Hepatocyte (in vitro differentiated cells): Measurements from ENCODE around the gene PEX6. TPM values are rescaled to one million over a fixed set of nuclear protein-coding genes. Genes with fewer than 3 reads are reported as not detected.
A peak's percentile ranks its signal among the peaks of the same experiment; 100 is the strongest.

ENCODE experiments used
- DNase-seq: peaks from one replicate; pipeline ENCODE4 v3.0.0-alpha.2; 2016; ENCODE audit warnings: low spot score
- H2AFZ ChIP-seq: fragments of 200-600 bp; sonication (generic); 2 replicates; pipeline ENCODE4 v1.6.0; 2016; ENCODE audit warnings: antibody characterized with exemption, mild to moderate bottlenecking
- H3K27ac ChIP-seq: fragments of 200-600 bp; sonication (generic); 2 replicates; pipeline ENCODE4 v1.5.1; 2016; ENCODE audit warnings: mild to moderate bottlenecking
- H3K27me3 ChIP-seq: fragments of 200-600 bp; sonication (generic); 2 replicates; pipeline ENCODE4 v1.6.1; 2016
- H3K36me3 ChIP-seq: fragments of 200-600 bp; sonication (generic); replicated peaks from 2 replicates; pipeline ENCODE4 v1.5.1; 2016; ENCODE audit warnings: low read depth; ENCODE audit not compliant: insufficient read depth
- H3K4me1 ChIP-seq: fragments of 200-600 bp; sonication (generic); 2 replicates; pipeline ENCODE4 v1.5.1; 2016; ENCODE audit warnings: mild to moderate bottlenecking, moderate library complexity; ENCODE audit not compliant: insufficient read depth
- H3K4me2 ChIP-seq: fragments of 200-600 bp; sonication (generic); 2 replicates; pipeline ENCODE4 v1.6.0; 2016
- H3K4me3 ChIP-seq: fragments of 200-600 bp; sonication (generic); 2 replicates; pipeline ENCODE4 v1.5.1; 2016; ENCODE audit warnings: mild to moderate bottlenecking
- H3K79me2 ChIP-seq: fragments of 200-600 bp; sonication (generic); 2 replicates; pipeline ENCODE4 v1.6.0; 2017; ENCODE audit warnings: mild to moderate bottlenecking
- H3K9me2 ChIP-seq: fragments of 200-600 bp; sonication (generic); replicated peaks from 2 replicates; pipeline ENCODE4 v1.6.0; 2017; ENCODE audit warnings: mild to moderate bottlenecking; ENCODE audit not compliant: insufficient read depth
- H3K9me3 ChIP-seq: fragments of 200-600 bp; sonication (generic); 2 replicates; pipeline ENCODE4 v1.5.1; 2016; ENCODE audit warnings: low read depth, mild to moderate bottlenecking
- H4K20me1 ChIP-seq: fragments of 200-600 bp; sonication (generic); 2 replicates; pipeline ENCODE4 v1.6.0; 2016; ENCODE audit warnings: mild to moderate bottlenecking; ENCODE audit not compliant: insufficient read depth, poor library complexity, severe bottlenecking
- CTCF ChIP-seq: fragments of 200-600 bp; sonication (generic); IDR thresholded peaks from 2 replicates; pipeline ENCODE4 v1.5.1; 2016; ENCODE audit warnings: antibody characterized with exemption, mild to moderate bottlenecking; ENCODE audit not compliant: poor library complexity
- EZH2 ChIP-seq: fragments of 200-600 bp; sonication (generic); IDR thresholded peaks from 2 replicates; pipeline ENCODE4 v1.6.1; 2016; ENCODE audit warnings: antibody characterized with exemption, mild to moderate bottlenecking, borderline replicate concordance
- EZH2phosphoT487 ChIP-seq: fragments of 200-600 bp; sonication (generic); IDR thresholded peaks from one replicate; pipeline ENCODE4 v1.6.1; 2018; ENCODE audit warnings: antibody characterized with exemption, mild to moderate bottlenecking, low read depth, moderate library complexity; ENCODE audit not compliant: unreplicated experiment, severe bottlenecking
- WGBS: methylation state at CpG from one replicate; pipeline ENCODE4 v1.1.6; 2016; ENCODE audit warnings: low lambda C conversion rate; ENCODE audit errors: missing lambda C conversion rate; 5-methylcytosine and 5-hydroxymethylcytosine counted together
- polyA plus RNA-seq: library from polyadenylated mRNA; unstranded; fragments of >200 nt; fragmentation: Nextera tagmentation; extraction: Ambion mirVana; gene quantifications from 2 replicates; pipeline ENCODE4 v1.2.1, GENCODE V29; 2016
- total RNA-seq: library from RNA; depleted of rRNA; stranded (reverse); fragments of >200 nt; gene quantifications from 2 replicates; pipeline ENCODE4 v1.2.3, GENCODE V29; 2014

PEX6 gene
- total and polyA plus RNA-seq, 2 experiments from 2014 or later = 39.4 to 46.1 TPM

- Histone ChIP-seq H3K9me2 (no peaks in the 10 kb centered on the region), H2AFZ (no peak overlapping the region), H3K9me3 (no peaks in the 10 kb centered on the region), H3K27me3 (no peaks in the 10 kb centered on the region), H3K36me3 (no peaks in the 10 kb centered on the region), H3K4me3 (no peak overlapping the region), H3K27ac (no peak overlapping the region), H3K4me2 (no peak overlapping the region), H4K20me1 (peaks cover 7% of the 10 kb centered on the region), H3K4me1 (peaks cover 21% of the 10 kb centered on the region), H3K79me2 (peaks cover 66% of the 10 kb centered on the region)
- 98% methylated on average over 2 of the region's 2 CpGs for WGBS
- DNase-seq = no peak
- no peak for TF ChIP-seq EZH2phosphoT487
- TF ChIP-seq EZH2 = no peak
- no peak for TF ChIP-seq CTCF
Observed at GRCh38 chr6:43019152-43019551, 40.2 kb upstream of the PEX6 start.

GRCh38 chr6:43016943-43017334 is 38.0 kb upstream of the PEX6 start:
- Histone ChIP-seq H3K27ac (no peak overlapping the region), H3K27me3 (no peaks in the 10 kb centered on the region), H3K4me2 (no peak overlapping the region), H3K9me2 (no peaks in the 10 kb centered on the region), H3K4me3 (no peak overlapping the region), H4K20me1 (peaks cover 3% of the 10 kb centered on the region), H3K79me2 (peaks cover 57% of the 10 kb centered on the region), H3K36me3 (no peaks in the 10 kb centered on the region), H3K9me3 (no peaks in the 10 kb centered on the region), H3K4me1 (peaks cover 15% of the 10 kb centered on the region), H2AFZ (no peak overlapping the region)
- no peak for TF ChIP-seq CTCF
- no peak for TF ChIP-seq EZH2
- no peak for TF ChIP-seq EZH2phosphoT487
- no peak for DNase-seq
- WGBS = 93% methylated on average over 12 of the region's 12 CpGs

GRCh38 chr6:43016176-43016942 is 37.4 kb upstream of the PEX6 start:
- Histone ChIP-seq H3K27ac (no peak overlapping the region), H2AFZ (no peak overlapping the region), H3K4me1 (peaks cover 15% of the 10 kb centered on the region), H3K4me2 (peak overlapping the region; percentile 33), H3K9me3 (no peaks in the 10 kb centered on the region), H3K27me3 (no peaks in the 10 kb centered on the region), H3K36me3 (no peaks in the 10 kb centered on the region), H3K79me2 (peaks cover 54% of the 10 kb centered on the region), H3K9me2 (no peaks in the 10 kb centered on the region), H4K20me1 (peaks cover 3% of the 10 kb centered on the region), H3K4me3 (no peak overlapping the region)
- TF ChIP-seq EZH2 = no peak
- no peak for TF ChIP-seq EZH2phosphoT487
- TF ChIP-seq CTCF = no peak
- no peak for DNase-seq
- WGBS = 96% methylated on average over 7 of the region's 7 CpGs
